Mesenteric fat pad (tissue), 1 donor: ENCODE results near the gene PRIM2. TPM values are rescaled to one million over a fixed set of nuclear protein-coding genes. Genes with fewer than 3 reads are reported as not detected.
"Not testable (repeated sequence)": the region's sequence is repeated elsewhere in the genome, so short reads cannot be mapped to it uniquely, and the experiment has no call there.

Experiments
- DNase-seq: peaks from one replicate; pipeline ENCODE4 v3.0.0-alpha.2; 2020; ENCODE audit warnings: low spot score
- total RNA-seq: library from RNA; stranded (reverse); fragmentation: NEBNext Ultra II Directional; extraction: Animal tissue kit (Norgen Biotek cat#: 25700); gene quantifications from one replicate; pipeline ENCODE4 v1.2.1, GENCODE V29; 2021
- donor health status: DM: yes; HTN: yes; CAD: no.

The PRIM2 gene
- total RNA-seq, 1 donor from 2014 or later, result 8.4 TPM

GRCh38 chr6:57308755-57309154 is 8.7 kb upstream of the PRIM2 start:
- not testable (repeated sequence) for DNase-seq

GRCh38 chr6:57310095-57310816 is 7.2 kb upstream of the PRIM2 start:
- DNase-seq, result not testable (repeated sequence)

- DNase-seq, result no peak
Measured at GRCh38 chr6:57310817-57311157, 6.6 kb upstream of the PRIM2 start.

- not testable (repeated sequence) for DNase-seq
Measured at GRCh38 chr6:57311300-57312003, 6.0 kb upstream of the PRIM2 start.

GRCh38 chr6:57312004-57312345 is 5.5 kb upstream of the PRIM2 start:
- no peak for DNase-seq

DNA sequence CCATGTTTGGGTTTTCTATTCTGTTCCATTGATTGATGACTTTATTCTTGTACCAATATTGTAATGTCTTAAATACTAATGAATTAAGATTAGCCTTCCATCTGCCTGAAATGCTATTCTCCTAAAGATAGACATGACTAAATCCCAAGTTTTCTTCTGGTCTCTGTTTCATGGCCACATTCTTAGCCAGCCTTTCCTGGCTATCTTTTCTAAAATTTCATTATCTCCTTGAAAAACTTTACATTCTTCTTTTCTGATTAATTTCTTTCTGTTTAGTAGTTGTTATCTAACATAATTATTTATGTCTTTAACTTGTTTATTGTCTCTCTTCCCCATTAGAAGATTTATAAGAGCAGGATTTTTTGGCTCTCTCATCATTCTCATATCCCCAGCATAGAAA is 4.4 kb upstream of the PRIM2 start:
- no peak for DNase-seq

DNA sequence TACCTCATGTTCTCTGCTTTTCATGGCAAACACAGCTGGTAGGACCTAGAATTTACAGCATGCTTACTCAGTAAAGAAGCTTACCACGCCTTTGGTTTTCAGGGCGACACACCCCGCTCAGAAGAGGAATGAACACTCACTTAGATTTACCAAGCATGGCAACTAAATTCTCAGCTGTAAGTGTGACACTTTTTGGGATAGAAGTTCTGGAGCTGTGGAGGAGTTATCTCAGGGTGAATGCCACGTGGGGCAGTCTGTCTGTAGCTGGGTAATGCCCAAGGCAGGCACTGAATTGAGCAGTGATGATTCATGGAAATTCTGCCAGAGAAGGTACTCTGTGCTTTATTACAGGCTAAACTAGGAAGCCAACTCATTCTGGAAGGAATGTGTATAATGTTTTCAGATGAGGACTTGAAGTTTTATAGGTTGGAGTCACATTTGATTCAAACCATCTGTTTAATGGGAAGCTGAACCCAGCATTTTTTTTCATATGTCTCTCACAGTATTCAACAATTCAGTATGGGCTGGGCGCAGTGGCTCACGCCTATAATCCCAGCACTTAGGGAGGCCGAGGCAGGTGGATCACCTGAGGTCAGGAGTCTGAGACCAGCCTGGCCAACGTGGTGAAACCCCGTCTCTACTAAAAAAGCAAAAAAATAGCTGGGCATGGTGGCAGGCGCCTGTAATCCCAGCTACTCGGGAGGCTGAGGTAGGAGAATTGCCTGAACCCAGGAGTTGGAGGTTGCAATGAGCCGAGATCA is 3.5 kb upstream of the PRIM2 start:
- no peak for DNase-seq

DNA sequence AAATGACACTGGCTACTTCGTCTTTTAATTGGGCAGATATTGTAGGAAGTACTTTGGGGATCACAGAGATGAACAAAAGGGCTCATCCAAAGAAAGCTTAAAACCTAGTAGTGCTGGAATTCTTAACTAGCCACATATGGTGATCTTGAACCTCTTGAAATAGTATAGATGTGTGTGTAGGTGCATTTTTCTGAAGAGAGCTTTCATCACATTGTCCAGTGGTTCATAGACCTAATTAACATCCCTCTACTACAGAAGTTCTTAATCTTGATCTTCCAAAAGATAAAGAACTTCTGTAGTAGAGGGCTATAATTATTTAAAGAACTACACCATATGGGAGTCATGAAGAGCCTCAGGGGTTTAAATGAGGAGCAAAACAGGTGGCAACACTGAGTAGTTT is 2.3 kb upstream of the PRIM2 start:
- DNase-seq, result no peak

GRCh38 chr6:57315851-57316250 is 1.6 kb upstream of the PRIM2 start:
- DNase-seq, result no peak

DNA sequence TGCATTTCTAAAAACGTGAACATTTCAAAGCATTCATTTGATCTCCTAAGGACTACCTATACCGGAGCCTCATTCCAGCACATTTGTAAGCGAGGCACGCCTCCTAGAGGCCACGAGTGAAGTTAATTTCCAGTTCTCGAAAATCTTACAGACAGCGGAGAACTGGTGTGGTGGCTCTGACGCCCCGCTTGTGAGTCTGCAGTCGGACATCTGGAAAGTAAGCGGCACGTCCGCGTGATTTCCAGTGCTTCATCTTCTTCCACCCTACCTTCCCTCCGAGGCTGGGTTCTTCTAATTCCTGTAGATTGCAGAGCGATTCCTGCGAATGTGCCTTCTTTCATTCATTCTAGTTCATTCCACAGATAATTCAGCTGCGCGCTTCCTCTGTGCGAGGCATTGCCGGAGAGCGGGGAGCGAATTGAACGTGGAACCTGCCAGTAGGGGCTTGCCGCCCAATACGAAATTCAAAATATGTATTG is 810 bp upstream of the PRIM2 start:
- no peak for DNase-seq

DNA sequence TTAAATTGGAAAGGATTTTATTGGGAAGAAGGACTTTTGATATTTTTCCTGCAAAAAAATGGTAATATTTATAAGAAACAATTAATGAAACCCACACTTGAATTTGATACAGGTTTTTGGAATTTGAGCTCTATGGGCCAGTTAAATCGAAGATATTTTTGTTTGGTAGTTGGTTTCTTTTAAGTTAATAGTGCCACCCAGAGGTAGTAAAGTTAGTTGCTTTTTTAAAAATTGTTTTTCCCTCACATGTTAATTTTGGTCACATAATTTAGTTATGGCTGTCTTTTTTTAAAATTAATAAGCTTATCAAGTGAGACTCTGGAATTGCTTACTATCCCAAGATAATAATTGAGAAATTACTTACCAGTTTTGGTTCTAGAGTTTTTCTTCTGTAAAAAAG is 7.1 kb downstream of the PRIM2 start:
- no peak for DNase-seq

DNA sequence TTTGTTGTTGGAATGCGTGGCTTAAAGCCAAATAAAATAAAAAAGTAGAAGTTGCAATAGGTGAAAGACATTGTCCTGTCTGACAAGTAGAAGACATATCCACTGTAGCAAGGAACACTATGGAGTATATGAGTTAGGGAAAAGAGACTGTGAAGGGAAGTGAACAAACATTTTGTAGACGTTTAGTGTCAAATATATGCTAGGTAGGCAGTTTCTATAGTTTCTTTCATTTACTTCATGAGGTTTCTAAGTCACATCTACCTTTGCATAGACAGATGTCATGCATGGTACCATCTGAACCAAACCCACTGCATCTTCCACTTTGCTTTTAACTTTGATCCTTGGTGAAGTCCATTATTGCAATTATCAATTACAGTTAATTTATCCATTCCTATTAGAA is 9.9 kb downstream of the PRIM2 start:
- no peak for DNase-seq

- no peak for DNase-seq
Measured at GRCh38 chr6:57328074-57328473, 10.6 kb downstream of the PRIM2 start.

DNA sequence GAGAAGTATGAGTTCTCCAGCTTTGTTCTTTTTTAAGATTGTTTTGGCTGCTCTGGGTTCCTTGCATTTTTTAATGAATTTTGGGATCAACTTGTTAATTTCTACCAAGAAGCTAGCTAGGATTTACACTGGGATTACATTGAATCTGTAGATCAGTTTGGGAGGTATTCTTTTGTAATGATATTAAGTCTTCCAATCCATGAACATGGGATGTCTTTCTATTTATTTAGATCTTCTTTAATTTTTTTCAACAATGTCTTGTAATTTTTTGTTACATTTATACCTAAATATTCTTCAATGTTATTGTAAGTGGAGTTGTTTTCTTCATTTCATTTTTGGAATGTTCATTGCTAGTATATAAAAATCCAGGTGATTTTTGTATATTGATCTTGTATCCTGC is 12.5 kb downstream of the PRIM2 start:
- DNase-seq, result no peak

DNA sequence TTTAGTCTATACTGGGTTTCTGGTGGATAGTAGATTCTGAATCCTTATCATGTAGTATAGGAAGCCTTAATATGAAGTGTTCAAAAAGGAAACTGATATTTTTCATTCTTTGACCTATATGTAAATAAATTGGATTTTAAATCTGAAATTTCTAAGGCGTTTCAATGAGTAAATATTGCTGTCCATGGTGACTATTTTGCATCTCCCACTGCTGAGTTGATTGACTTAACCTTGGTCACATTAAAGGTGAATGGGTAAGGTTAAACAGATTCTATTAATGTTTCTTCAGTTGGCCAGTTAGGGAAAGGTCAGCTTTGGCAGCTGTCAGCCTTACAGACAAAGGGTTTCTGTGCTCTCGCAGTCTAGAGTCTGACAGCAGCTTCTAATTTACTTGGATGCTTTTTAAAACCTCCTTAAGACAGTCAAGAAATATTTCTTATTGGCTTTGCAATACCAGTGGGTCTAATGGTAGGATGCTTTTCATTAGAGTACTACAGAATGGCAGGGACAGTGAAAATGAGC is 24.8 kb downstream of the PRIM2 start:
- DNase-seq, result no peak

DNA sequence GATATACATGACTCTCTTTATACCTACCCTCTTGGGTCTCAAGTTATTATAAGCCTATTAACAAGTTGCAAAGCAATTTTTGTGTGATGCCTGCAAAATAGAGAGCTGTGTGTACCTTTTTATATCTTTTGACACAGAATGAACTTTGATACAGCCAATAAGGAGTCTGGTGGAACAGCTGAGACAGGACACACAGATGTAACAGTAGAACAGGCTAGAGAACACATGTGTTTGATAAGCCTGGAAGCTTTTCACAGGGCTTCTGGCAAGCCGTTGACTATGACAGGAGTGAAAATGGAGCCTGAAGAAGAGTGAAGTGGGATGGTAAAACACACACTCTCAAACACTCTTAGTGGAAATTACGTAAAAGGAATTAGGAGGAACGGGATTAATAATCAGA is 25.9 kb downstream of the PRIM2 start:
- DNase-seq, result not testable (repeated sequence)

DNA sequence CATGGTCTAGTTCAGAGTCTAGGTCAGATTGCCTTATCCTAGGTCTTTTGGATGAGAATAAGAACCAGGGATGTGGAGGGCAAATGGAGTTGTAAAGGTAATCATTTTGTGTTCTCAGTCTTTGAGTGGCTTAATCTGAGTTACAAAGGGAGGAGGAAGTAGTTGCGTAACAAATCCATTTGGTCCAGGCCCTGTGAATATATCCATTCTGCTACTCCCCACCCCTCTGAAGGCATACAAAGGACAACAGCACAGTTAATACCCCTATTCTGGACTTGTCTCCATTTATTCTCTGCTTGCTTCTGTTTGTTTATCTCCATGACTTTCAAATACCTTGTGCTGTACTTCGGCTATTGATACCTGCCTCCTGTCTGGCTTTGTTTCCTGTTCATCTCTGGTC is 29.3 kb downstream of the PRIM2 start:
- not testable (repeated sequence) for DNase-seq

DNA sequence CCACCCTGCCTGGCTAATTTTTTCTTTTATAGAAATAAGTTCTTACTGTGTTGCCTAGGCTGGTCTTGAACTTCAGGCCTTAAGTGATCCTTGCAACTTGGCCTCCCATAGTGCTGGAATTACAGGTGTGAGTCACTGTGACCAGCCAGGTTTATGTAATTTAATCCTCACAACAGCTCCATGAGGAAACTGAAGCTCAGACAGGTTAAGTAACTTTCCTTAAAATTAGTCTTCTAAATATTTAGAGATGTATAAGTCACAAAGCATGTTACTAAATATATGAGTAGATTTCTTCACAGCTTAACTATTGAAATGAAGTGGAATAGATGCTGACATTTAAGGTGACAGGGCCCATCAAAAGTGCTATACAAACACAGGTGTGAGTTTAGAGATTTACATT is 30.2 kb downstream of the PRIM2 start:
- DNase-seq, result not testable (repeated sequence)

GRCh38 chr6:57350443-57350842 is 33.0 kb downstream of the PRIM2 start:
- not testable (repeated sequence) for DNase-seq

DNA sequence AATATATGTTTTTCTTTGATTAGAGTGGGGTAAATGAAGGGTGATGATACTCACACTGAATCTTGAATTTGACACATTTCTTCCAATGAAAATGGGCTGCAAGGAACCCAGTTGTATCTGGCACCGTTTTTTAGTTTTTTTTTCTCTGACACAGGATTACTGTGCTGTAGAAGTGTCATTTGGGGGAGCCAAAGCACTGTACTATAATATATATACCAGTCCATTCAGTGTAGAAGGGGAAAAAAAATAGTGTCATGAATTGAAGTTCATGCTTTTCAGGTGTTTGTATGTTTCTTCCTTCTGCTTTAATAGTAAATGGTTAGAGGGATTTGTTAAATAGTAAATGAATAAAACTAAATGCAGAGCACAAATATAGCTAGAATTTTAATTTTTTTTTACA is 35.2 kb downstream of the PRIM2 start:
- DNase-seq, result not testable (repeated sequence)

DNA sequence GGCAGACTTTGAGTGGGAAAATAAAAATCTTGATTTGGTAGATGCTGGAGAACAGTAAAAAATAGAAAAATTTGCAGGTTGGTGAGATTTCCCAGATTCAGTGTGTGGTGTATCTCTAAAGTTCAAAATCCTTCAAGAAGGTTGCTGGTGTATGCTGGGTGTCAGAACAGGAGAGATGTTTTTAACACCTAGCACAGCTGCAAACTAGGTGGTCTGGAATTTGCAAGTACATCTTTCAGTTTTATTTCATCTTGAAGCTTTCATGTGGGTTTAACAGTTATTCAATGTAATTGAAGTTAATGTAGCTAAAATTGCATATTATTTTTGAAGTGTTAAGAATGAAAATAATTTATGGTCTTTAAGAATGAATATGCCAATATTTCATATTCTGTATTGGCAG is 40.9 kb downstream of the PRIM2 start:
- not testable (repeated sequence) for DNase-seq

GRCh38 chr6:57359766-57360165 is 42.3 kb downstream of the PRIM2 start:
- not testable (repeated sequence) for DNase-seq
